ENCODE measurements around the gene ZNF148.

The ZNF148 gene

DNA sequence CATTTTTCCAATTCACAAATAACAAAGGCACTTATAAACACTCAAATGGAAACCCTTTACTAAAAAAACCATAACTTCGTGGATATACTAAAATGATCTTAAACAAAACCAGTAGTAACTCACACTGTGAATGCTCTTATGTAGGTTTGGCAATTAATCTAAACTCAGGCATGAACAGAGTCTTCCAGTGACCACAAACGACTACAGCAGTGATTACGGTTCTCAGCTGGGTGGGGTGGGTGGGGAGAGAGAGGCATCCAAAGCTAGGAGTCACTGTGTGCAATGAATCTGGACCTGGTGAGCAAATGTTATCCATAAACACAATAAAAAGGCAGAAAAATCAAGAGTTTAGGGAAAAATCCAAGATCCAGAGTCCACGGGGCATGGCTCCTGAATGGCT is 183.9 kb downstream of the ZNF148 start:
- DNase-seq (ENCODE audit: low read depth, low spot score) = no peak

DNA sequence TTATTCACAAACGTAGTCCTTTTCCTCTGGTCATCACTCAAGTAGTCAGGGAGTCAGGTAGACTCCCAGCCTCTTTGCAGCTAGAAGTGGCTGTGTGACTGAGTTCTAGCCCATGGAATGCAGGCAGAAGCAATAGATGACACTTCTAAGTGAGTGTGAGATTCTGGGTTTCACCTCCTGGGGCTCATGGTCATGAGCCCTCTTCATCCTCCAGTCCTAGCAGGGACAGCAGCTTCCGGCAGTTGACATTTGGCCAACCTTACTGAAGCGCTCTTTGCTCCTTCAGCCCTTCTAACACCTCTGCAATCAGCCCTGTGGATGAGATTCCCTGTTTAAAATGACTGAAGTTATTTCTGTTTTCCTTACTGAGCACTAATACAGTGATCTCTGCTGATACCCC is 184.3 kb downstream of the ZNF148 start:
- no peak for DNase-seq (ENCODE audit: low read depth, low spot score)

DNA sequence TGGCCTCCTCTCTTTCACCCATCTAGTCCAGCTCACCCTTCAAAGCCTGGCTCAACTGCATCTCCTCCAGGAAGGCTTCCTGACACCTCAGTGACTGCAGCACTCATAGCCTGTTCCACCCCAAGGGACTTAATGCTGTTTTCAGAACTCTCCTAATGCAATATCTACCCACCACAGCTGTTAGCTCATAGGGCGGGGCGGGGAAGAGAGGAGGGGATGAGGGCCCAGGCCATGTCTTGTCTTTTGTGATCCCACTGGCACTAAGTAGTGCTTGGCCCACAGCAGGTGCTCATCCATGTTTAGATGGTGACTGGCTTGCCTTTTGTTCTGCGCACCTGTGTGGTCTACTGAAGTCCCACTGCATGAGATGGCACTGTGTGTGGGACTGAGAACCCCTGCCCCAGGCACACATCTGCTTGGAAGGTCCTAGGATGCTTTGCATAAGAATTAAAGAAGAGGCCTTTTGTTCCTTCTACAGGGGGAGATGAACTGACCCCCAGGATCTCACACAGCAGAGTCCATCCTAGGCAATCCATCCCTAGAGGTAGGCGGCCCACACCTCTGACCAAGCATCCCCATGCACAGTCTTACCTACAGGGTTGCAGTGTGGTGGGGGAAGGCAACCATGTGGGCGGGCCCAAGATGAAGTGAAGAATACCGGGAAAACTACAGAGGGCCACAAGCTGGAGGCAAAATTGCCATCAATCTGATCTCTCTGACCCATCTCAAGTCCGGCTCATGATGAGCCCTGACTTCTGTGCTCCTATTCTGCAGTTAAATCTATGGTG is 185.6 kb downstream of the ZNF148 start:
- DNase-seq (ENCODE audit: low read depth, low spot score) = no peak

DNA sequence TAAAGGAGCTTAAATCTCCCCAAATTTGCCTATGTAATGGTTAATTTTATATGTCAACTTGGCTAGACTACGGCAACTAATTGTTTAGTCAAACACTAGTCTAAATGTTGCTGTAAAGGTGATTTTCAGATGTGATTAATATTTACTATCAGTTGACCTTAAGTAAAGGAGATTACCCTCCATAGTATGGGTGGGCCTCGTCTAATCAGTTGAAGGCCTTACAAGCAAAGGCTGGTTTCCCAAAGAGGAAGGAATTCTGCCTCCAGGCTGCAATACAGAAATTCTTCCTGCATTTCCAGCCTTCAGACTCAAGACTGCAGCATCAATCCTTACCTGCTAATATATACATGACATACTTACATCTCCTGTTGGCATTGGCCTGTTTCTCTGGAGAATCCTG is 186.2 kb downstream of the ZNF148 start:
- no peak for DNase-seq (ENCODE audit: low read depth, low spot score)

DNA sequence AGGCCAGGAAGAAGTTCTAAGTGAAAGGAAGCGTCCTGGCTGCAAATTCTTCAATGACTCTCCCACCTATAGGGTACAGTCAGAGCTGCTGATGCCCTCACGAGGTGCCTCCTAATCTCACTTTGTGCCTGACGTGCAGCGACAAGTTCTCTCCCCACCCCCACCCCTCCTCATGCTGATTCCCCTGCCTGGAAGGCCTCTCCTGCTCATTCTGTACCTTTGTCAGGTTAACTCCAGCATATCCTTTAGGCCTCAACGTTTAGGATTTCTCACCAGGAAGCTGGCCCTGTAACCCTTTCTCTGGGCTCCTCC is 187.6 kb downstream of the ZNF148 start:
- no peak for DNase-seq (ENCODE audit: low read depth, low spot score)

DNA sequence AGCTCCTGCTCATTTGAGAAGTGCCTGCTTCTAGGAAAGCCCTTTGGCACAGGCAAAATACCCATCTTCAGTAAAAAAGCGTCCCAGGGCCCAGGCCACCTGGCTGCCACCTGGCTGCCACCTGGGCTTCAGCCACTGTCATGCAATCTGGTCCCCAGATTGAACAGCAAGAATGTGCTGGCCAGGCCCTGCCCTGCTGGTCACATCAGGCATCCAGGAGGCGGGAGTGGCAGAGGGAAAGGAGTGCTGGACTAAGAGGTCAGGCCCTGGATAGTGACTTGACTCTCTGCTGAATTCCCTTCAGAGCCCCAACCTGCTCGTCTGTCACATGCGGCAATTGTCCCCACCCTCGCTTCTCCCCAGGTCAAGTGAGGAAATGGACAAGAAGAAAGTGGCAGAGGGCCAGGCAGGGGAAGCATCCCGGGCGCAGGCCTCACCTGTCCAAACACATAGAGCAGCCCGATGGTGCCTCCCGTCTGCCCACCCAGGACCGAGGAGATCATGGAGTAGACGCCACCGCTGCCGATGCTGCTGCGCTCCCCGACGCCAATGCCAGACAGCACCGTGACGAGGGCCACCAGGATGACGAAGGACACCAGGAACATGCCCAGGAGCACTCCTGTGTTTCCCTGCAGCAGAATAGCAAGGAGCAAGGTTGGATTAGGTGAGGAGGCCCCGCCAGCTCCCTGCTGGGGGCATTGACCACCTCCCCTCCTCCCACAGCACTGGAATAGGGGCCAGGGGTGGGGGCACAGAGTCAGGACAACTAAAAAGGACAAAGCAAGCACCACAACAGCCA is 188.1 kb downstream of the ZNF148 start:
- DNase-seq (ENCODE audit: low read depth, low spot score) = no peak

DNA sequence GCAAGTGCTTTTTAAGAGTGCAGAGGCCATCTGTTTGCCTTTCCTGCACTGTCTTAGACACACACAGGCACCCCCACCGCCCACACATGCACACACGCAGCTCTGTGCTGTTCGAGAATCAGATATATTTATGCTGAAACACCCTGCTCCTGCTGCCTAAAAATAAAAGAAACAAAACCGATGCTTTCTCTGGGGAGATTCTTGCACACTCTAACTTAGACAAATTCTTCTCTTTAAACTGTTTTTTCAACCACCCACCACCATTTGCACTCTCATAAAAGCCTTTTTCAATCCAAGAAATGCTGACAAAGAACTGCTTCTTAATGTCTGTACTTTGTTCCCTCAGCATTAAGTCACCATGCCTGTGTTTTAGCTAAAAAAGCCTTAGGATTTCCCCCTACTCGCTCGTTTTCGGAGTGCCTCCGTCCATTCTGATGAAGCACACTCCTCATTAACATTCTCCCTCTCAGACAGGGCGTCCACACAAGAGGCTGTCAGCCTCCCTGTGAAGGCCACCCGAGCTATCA is 188.8 kb downstream of the ZNF148 start:
- no peak for DNase-seq (ENCODE audit: low read depth, low spot score)

DNA sequence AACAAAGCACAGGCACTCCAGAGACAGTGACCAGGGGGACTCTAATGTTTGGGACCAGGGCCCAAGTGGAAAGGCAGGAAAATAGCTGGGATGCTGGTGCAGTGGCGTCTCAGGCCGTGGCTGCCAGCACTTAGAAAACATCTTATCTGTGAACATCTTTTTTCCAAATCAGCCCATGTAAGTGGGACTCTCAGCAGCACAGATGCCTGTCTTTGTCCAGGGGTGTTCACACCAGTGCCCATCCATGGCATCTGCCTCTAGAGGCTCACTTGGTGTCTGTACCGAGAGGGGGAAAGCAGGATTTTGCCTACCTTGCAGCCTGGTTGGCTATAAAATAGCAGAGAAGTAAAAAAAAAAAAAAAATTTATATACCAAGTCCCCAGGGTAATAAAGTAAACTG is 189.3 kb downstream of the ZNF148 start:
- DNase-seq (ENCODE audit: low read depth, low spot score) = no peak

DNA sequence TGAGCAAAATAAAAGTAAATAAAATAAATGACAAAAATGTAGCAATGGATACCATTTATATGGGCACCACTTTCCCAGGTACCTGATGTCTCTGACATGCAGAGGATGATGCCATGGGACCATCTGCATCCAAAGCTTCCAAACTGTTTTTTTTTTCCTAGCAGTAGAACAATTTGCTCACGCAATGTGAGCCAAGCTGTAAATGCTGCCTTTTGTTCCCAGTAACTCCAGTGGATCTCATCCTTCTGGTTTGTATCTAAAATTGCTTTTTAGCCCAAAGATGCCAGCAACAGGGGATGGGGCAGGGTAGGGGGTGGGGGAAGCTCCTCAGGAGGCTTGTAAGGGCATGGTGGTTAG is 195.3 kb downstream of the ZNF148 start:
- DNase-seq (ENCODE audit: low read depth, low spot score) = no peak

DNA sequence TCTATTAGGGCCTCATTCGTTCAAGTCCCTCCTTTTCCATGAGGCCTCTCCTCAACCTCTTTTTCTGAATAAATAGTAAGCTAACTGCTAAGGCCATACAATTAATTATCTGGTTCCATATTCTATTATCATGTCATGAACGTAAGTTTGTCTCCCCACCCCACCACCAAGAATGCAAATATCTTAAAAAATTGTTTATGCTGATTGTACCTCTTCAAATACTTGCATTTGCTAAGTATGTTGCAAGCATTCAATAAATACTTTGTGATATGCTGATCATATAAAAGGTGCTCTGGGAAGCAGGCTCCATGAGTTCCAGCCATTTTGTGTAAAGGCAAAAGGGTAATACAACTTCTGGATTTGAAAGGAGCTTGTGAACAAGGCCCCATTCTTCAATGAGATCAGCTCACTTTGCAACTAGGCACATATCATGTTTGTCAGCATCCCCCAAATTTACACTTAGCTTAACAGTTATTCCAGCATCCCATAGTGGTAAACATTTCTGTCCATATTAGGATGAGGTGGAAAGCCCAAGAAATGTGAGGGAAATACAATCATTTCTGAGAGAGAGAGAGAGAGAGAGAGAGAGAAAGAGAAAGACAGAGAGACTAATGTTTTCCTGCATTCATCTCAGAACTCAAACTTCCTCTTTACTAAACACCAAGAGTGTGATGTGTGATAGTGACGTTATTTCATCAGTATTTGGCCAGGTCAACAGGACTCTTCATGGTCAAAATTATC is 195.8 kb downstream of the ZNF148 start:
- DNase-seq (ENCODE audit: low read depth, low spot score) = no peak

DNA sequence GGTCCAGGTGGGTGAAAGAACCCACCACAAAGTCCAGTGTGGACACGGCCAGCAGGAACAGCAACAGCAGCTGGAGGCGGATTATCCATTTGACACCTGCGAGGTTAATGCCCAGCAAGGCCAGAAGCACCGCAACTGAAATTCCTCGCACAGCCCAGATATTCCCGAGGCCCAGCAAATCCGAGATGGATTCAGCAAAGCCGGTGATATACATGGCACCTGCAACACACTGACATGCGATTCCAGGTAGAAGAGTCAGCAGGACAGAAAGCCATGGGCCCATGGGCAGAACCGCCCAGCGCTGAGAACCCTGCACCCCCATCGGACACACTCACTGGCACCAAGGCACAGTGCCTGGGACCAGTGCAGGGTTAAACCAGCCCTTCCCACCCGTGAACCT is 197.4 kb downstream of the ZNF148 start:
- no peak for DNase-seq (ENCODE audit: low read depth, low spot score)

Data from iPS DF 19.7 (cell line).